Measurements from ENCODE around the gene LAMA1. TPM values are rescaled to one million over a fixed set of nuclear protein-coding genes. Genes with fewer than 3 reads are reported as not detected.
A peak's percentile ranks its signal among the peaks of the same experiment; 100 is the strongest.

The LAMA1 gene
- total RNA-seq, 1 experiment from 2014 or later, result not detected

DNA sequence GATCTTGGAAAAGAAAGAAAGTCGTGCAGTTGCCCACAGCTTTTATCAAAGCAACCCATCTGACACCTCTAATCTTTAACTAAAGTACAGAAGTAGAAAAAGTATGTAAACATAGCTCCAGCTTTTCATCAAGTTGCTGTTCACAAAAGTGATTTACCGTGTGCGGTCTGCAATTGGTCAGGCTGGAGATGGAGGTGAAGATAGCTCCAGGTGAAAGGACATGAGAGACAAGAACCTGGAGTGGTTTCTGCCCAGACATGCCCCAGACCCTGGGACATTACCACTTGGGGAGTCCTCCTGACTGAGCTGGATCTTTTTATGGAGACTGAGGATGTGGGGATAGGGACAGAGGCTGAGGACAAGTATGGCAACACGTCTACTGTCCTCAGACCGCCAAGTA lies 82.7 kb downstream of the LAMA1 start:
- Histone ChIP-seq H3K4me1 (ENCODE audit: low read length) (no peaks in the 10 kb centered on the region), H3K9ac (ENCODE audit: low read length) (no peak overlapping the region), H3K9me2 (replicated peaks; ENCODE audit: insufficient read depth, low read length) (no peaks in the 10 kb centered on the region), H3K79me2 (ENCODE audit: low read length) (no peaks in the 10 kb centered on the region), H3K36me3 (ENCODE audit: insufficient read depth, low read length) (no peaks in the 10 kb centered on the region), H4K20me1 (ENCODE audit: insufficient read depth, low read depth, low read length) (no peaks in the 10 kb centered on the region), H3K27ac (ENCODE audit: low read length) (no peak overlapping the region), H3K9me3 (ENCODE audit: low read length) (no peaks in the 10 kb centered on the region), H3K4me3 (ENCODE audit: low read length) (no peak overlapping the region), H3K4me2 (ENCODE audit: low read depth, low read length, poor library complexity, severe bottlenecking) (no peak overlapping the region), H2AFZ (ENCODE audit: low read length) (no peak overlapping the region), H3K27me3 (ENCODE audit: low read length) (no peaks in the 10 kb centered on the region)
- DNase-seq, result no peak

- DNase-seq, result no peak
- Histone ChIP-seq H3K4me2 (ENCODE audit: low read depth, low read length, poor library complexity, severe bottlenecking) (no peak overlapping the region), H4K20me1 (ENCODE audit: insufficient read depth, low read depth, low read length) (no peaks in the 10 kb centered on the region), H3K9me2 (replicated peaks; ENCODE audit: insufficient read depth, low read length) (no peaks in the 10 kb centered on the region), H3K9me3 (ENCODE audit: low read length) (no peaks in the 10 kb centered on the region), H3K4me3 (ENCODE audit: low read length) (no peak overlapping the region), H3K36me3 (ENCODE audit: insufficient read depth, low read length) (no peaks in the 10 kb centered on the region), H3K79me2 (ENCODE audit: low read length) (no peaks in the 10 kb centered on the region), H3K27ac (ENCODE audit: low read length) (no peak overlapping the region), H3K4me1 (ENCODE audit: low read length) (no peaks in the 10 kb centered on the region), H2AFZ (ENCODE audit: low read length) (no peak overlapping the region), H3K9ac (ENCODE audit: low read length) (no peak overlapping the region), H3K27me3 (ENCODE audit: low read length) (no peaks in the 10 kb centered on the region)
Measured at GRCh38 chr18:7032537-7032936, 85.1 kb downstream of the LAMA1 start.

DNA sequence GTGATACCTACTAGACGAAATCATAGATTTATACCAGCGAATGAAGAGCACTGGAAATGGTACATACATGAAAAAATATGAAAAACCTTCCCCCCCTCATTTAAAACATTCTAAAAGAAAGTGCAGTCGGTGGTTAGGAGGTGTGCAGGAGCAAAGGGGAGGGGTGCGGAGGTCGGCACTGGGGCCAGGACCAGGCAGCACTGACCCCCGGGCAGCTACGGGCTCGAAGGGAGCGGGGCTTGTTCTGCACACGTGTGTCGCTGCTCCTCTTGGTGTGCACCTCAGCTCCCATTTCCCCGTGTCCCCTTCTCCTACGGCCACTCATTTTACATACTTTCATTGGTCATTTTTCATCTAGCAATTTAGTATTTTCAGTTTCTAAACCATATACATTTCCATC lies 89.0 kb downstream of the LAMA1 start:
- no peak overlapping the region for H3K4me2 ChIP-seq (ENCODE audit: low read depth, low read length, poor library complexity, severe bottlenecking)

DNA sequence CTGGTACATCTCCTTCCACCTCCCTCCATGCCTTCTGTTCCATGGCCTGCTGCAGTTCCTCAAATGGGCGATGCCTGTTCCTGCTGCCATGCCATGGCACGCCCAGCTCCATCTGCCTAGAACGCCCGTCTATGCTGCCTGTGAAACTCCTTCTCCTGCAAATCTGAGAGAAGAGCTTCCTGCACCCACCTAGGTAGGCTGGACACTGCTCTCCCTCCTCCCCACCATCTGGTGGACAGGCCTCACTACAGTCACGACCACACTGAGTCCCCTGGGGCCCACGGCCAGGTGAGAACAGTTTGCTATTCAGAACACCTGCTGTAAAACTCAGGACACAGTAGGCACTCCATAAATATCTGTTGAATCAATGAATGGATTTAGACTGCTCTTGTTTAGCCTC lies 92.4 kb downstream of the LAMA1 start:
- Histone ChIP-seq H3K9ac (ENCODE audit: low read length) (no peak overlapping the region), H3K4me2 (ENCODE audit: low read depth, low read length, poor library complexity, severe bottlenecking) (no peak overlapping the region), H4K20me1 (ENCODE audit: insufficient read depth, low read depth, low read length) (no peaks in the 10 kb centered on the region), H3K27ac (ENCODE audit: low read length) (no peak overlapping the region), H3K27me3 (ENCODE audit: low read length) (no peaks in the 10 kb centered on the region), H3K9me3 (ENCODE audit: low read length) (no peaks in the 10 kb centered on the region), H3K9me2 (replicated peaks; ENCODE audit: insufficient read depth, low read length) (no peaks in the 10 kb centered on the region), H3K79me2 (ENCODE audit: low read length) (no peaks in the 10 kb centered on the region), H3K4me1 (ENCODE audit: low read length) (no peaks in the 10 kb centered on the region), H3K36me3 (ENCODE audit: insufficient read depth, low read length) (no peaks in the 10 kb centered on the region), H2AFZ (ENCODE audit: low read length) (no peak overlapping the region), H3K4me3 (ENCODE audit: low read length) (no peak overlapping the region)
- DNase-seq, result no peak

More for the DNA sequence above, 89.0 kb downstream of the LAMA1 start:
- DNase-seq, result no peak
- Histone ChIP-seq H3K27me3 (ENCODE audit: low read length) (no peaks in the 10 kb centered on the region), H2AFZ (ENCODE audit: low read length) (no peak overlapping the region), H3K79me2 (ENCODE audit: low read length) (no peaks in the 10 kb centered on the region), H3K4me1 (ENCODE audit: low read length) (no peaks in the 10 kb centered on the region), H3K9me2 (replicated peaks; ENCODE audit: insufficient read depth, low read length) (no peaks in the 10 kb centered on the region), H3K9ac (ENCODE audit: low read length) (no peak overlapping the region), H3K9me3 (ENCODE audit: low read length) (no peaks in the 10 kb centered on the region), H4K20me1 (ENCODE audit: insufficient read depth, low read depth, low read length) (no peaks in the 10 kb centered on the region), H3K4me3 (ENCODE audit: low read length) (no peak overlapping the region), H3K36me3 (ENCODE audit: insufficient read depth, low read length) (no peaks in the 10 kb centered on the region), H3K27ac (ENCODE audit: low read length) (no peak overlapping the region)

- Histone ChIP-seq H3K9ac (ENCODE audit: low read length) (no peak overlapping the region), H3K27me3 (ENCODE audit: low read length) (no peaks in the 10 kb centered on the region), H3K27ac (ENCODE audit: low read length) (no peak overlapping the region), H3K4me3 (ENCODE audit: low read length) (no peak overlapping the region), H2AFZ (ENCODE audit: low read length) (no peak overlapping the region), H3K9me2 (replicated peaks; ENCODE audit: insufficient read depth, low read length) (no peaks in the 10 kb centered on the region), H3K4me1 (ENCODE audit: low read length) (no peaks in the 10 kb centered on the region), H3K79me2 (ENCODE audit: low read length) (no peaks in the 10 kb centered on the region), H3K9me3 (ENCODE audit: low read length) (no peaks in the 10 kb centered on the region), H4K20me1 (ENCODE audit: insufficient read depth, low read depth, low read length) (no peaks in the 10 kb centered on the region), H3K4me2 (ENCODE audit: low read depth, low read length, poor library complexity, severe bottlenecking) (no peak overlapping the region), H3K36me3 (ENCODE audit: insufficient read depth, low read length) (no peaks in the 10 kb centered on the region)
- no peak for DNase-seq
Measured at GRCh38 chr18:7023581-7023980, 94.0 kb downstream of the LAMA1 start.

GRCh38 chr18:7023063-7023580 lies 94.5 kb downstream of the LAMA1 start:
- H3K4me3 ChIP-seq (ENCODE audit: low read length), result no peak overlapping the region
- H3K27me3 ChIP-seq (ENCODE audit: low read length), result no peaks in the 10 kb centered on the region
- no peaks in the 10 kb centered on the region for H3K36me3 ChIP-seq (ENCODE audit: insufficient read depth, low read length)
- no peak overlapping the region for H3K27ac ChIP-seq (ENCODE audit: low read length)
- H3K4me2 ChIP-seq (ENCODE audit: low read depth, low read length, poor library complexity, severe bottlenecking), result no peak overlapping the region
- H2AFZ ChIP-seq (ENCODE audit: low read length), result no peak overlapping the region
- DNase-seq, result no peak
- no peaks in the 10 kb centered on the region for H3K4me1 ChIP-seq (ENCODE audit: low read length)
- H3K9me2 ChIP-seq (replicated peaks; ENCODE audit: insufficient read depth, low read length), result no peaks in the 10 kb centered on the region
- no peaks in the 10 kb centered on the region for H4K20me1 ChIP-seq (ENCODE audit: insufficient read depth, low read depth, low read length)
- H3K79me2 ChIP-seq (ENCODE audit: low read length), result no peaks in the 10 kb centered on the region
- H3K9ac ChIP-seq (ENCODE audit: low read length), result no peak overlapping the region
- H3K9me3 ChIP-seq (ENCODE audit: low read length), result no peaks in the 10 kb centered on the region

GRCh38 chr18:7021994-7022840 lies 95.4 kb downstream of the LAMA1 start:
- no peaks in the 10 kb centered on the region for H3K9me2 ChIP-seq (replicated peaks; ENCODE audit: insufficient read depth, low read length)
- no peaks in the 10 kb centered on the region for H3K79me2 ChIP-seq (ENCODE audit: low read length)
- H3K9ac ChIP-seq (ENCODE audit: low read length), result no peak overlapping the region
- H3K36me3 ChIP-seq (ENCODE audit: insufficient read depth, low read length), result no peaks in the 10 kb centered on the region
- no peak overlapping the region for H2AFZ ChIP-seq (ENCODE audit: low read length)
- peak; percentile 75 for DNase-seq
- H3K9me3 ChIP-seq (ENCODE audit: low read length), result no peaks in the 10 kb centered on the region
- H3K27me3 ChIP-seq (ENCODE audit: low read length), result no peaks in the 10 kb centered on the region
- no peak overlapping the region for H3K4me3 ChIP-seq (ENCODE audit: low read length)
- no peak overlapping the region for H3K27ac ChIP-seq (ENCODE audit: low read length)
- no peak overlapping the region for H3K4me2 ChIP-seq (ENCODE audit: low read depth, low read length, poor library complexity, severe bottlenecking)
- no peaks in the 10 kb centered on the region for H4K20me1 ChIP-seq (ENCODE audit: insufficient read depth, low read depth, low read length)
- H3K4me1 ChIP-seq (ENCODE audit: low read length), result no peaks in the 10 kb centered on the region

- no peak overlapping the region for H3K27ac ChIP-seq (ENCODE audit: low read length)
- no peak overlapping the region for H3K4me3 ChIP-seq (ENCODE audit: low read length)
- no peaks in the 10 kb centered on the region for H3K4me1 ChIP-seq (ENCODE audit: low read length)
- H3K9me3 ChIP-seq (ENCODE audit: low read length), result no peaks in the 10 kb centered on the region
- no peak overlapping the region for H2AFZ ChIP-seq (ENCODE audit: low read length)
- H3K9me2 ChIP-seq (replicated peaks; ENCODE audit: insufficient read depth, low read length), result no peaks in the 10 kb centered on the region
- H3K9ac ChIP-seq (ENCODE audit: low read length), result no peak overlapping the region
- H4K20me1 ChIP-seq (ENCODE audit: insufficient read depth, low read depth, low read length), result no peaks in the 10 kb centered on the region
- H3K4me2 ChIP-seq (ENCODE audit: low read depth, low read length, poor library complexity, severe bottlenecking), result no peak overlapping the region
- H3K27me3 ChIP-seq (ENCODE audit: low read length), result no peaks in the 10 kb centered on the region
- H3K79me2 ChIP-seq (ENCODE audit: low read length), result no peaks in the 10 kb centered on the region
- H3K36me3 ChIP-seq (ENCODE audit: insufficient read depth, low read length), result no peaks in the 10 kb centered on the region
- no peak for DNase-seq
Measured at GRCh38 chr18:7020995-7021777, 96.4 kb downstream of the LAMA1 start.

Measured in Karpas-422 (cell line).